ENCODE data around the gene ARHGEF6. TPM values are rescaled to one million over a fixed set of nuclear protein-coding genes. Genes with fewer than 3 reads are reported as not detected.

ARHGEF6 gene
- total RNA-seq, 2 experiments from 2014 or later, result 56.1 to 58.5 TPM

- H3K9me3 Mint-ChIP-seq, result no peaks in the 10 kb centered on the region
- CTCF ChIA-PET, result interaction anchor here (0.6 to 2.1 kb wide), 5 partner anchors 10 to 111 kb away, joined by 3 to 7 read pairs (median 3); no protein-coding TSS in a partner anchor
- no peak for DNase-seq
- no peaks in the 10 kb centered on the region for H3K27me3 Mint-ChIP-seq (ENCODE audit: low read depth)
- H3K4me3 Mint-ChIP-seq, result no peak overlapping the region
- intact Hi-C loops (cut with micrococcal nuclease), result no loop called here
- H3K36me3 Mint-ChIP-seq (ENCODE audit: low read depth), result no peaks in the 10 kb centered on the region
- H3K27ac Mint-ChIP-seq, result peak overlapping the region; percentile 94
- peaks cover 86% of the 10 kb centered on the region for H3K4me1 Mint-ChIP-seq (ENCODE audit: low read depth)
Measured at GRCh38 chrX:136625246-136625645, 155.5 kb downstream of the ARHGEF6 start.

GRCh38 chrX:136623396-136623795 lies 157.3 kb downstream of the ARHGEF6 start:
- H3K27me3 Mint-ChIP-seq (ENCODE audit: low read depth), result no peaks in the 10 kb centered on the region
- H3K36me3 Mint-ChIP-seq (ENCODE audit: low read depth), result no peaks in the 10 kb centered on the region
- intact Hi-C loops (cut with micrococcal nuclease), result no loop called here
- CTCF ChIA-PET, result interaction anchor here (0.9 kb wide), 1 partner anchor 14 kb away, joined by 3 read pairs; no protein-coding TSS in a partner anchor
- H3K4me1 Mint-ChIP-seq (ENCODE audit: low read depth), result peaks cover 87% of the 10 kb centered on the region
- H3K9me3 Mint-ChIP-seq, result no peaks in the 10 kb centered on the region
- H3K27ac Mint-ChIP-seq, result no peak overlapping the region
- no peak overlapping the region for H3K4me3 Mint-ChIP-seq
- no peak for DNase-seq

- no peak overlapping the region for H3K4me3 Mint-ChIP-seq
- no peaks in the 10 kb centered on the region for H3K27me3 Mint-ChIP-seq (ENCODE audit: low read depth)
- CTCF ChIA-PET, result interaction anchor here (0.6 to 1.6 kb wide), 5 partner anchors 12 to 159 kb away, joined by 3 to 8 read pairs (median 4); no protein-coding TSS in a partner anchor
- no peak for DNase-seq
- H3K4me1 Mint-ChIP-seq (ENCODE audit: low read depth), result peaks cover 88% of the 10 kb centered on the region
- H3K27ac Mint-ChIP-seq, result no peak overlapping the region
- intact Hi-C loops (cut with micrococcal nuclease), result no loop called here
- no peaks in the 10 kb centered on the region for H3K36me3 Mint-ChIP-seq (ENCODE audit: low read depth)
- no peaks in the 10 kb centered on the region for H3K9me3 Mint-ChIP-seq
Measured at GRCh38 chrX:136622568-136622967, 158.2 kb downstream of the ARHGEF6 start.

GRCh38 chrX:136620780-136621179 lies 160.0 kb downstream of the ARHGEF6 start:
- H3K4me3 Mint-ChIP-seq, result no peak overlapping the region
- intact Hi-C loops (cut with micrococcal nuclease), result loop anchor here (1.0 kb wide), 3 partner anchors 15 to 27 kb away; no protein-coding TSS in a partner anchor
- peak overlapping the region; percentile 91 for H3K27ac Mint-ChIP-seq
- H3K27me3 Mint-ChIP-seq (ENCODE audit: low read depth), result no peaks in the 10 kb centered on the region
- no peaks in the 10 kb centered on the region for H3K36me3 Mint-ChIP-seq (ENCODE audit: low read depth)
- no peaks in the 10 kb centered on the region for H3K9me3 Mint-ChIP-seq
- DNase-seq, result no peak
- peaks cover 81% of the 10 kb centered on the region for H3K4me1 Mint-ChIP-seq (ENCODE audit: low read depth)
- CTCF ChIA-PET, result no interaction called here

- H3K9me3 Mint-ChIP-seq, result no peaks in the 10 kb centered on the region
- H3K27me3 Mint-ChIP-seq (ENCODE audit: low read depth), result no peaks in the 10 kb centered on the region
- peak; percentile 74 for DNase-seq
- H3K36me3 Mint-ChIP-seq (ENCODE audit: low read depth), result no peaks in the 10 kb centered on the region
- H3K4me3 Mint-ChIP-seq, result no peak overlapping the region
- H3K4me1 Mint-ChIP-seq (ENCODE audit: low read depth), result peaks cover 79% of the 10 kb centered on the region
- CTCF ChIA-PET, result interaction anchor here (0.9 to 1.4 kb wide), 4 partner anchors 9 to 42 kb away, joined by 3 read pairs; no protein-coding TSS in a partner anchor
- intact Hi-C loops (cut with micrococcal nuclease), result loop anchor here (1.0 kb wide), 3 partner anchors 15 to 27 kb away; no protein-coding TSS in a partner anchor
- H3K27ac Mint-ChIP-seq, result peak overlapping the region; percentile 91
Measured at GRCh38 chrX:136619899-136620505, 160.7 kb downstream of the ARHGEF6 start.

GRCh38 chrX:136616987-136617685 lies 163.6 kb downstream of the ARHGEF6 start:
- peak; percentile 54 for DNase-seq
- H3K27ac Mint-ChIP-seq, result peak overlapping the region; percentile 91
- H3K4me1 Mint-ChIP-seq (ENCODE audit: low read depth), result peaks cover 69% of the 10 kb centered on the region
- CTCF ChIA-PET, result interaction anchor here (0.6 to 1.7 kb wide), 6 partner anchors 9 to 54 kb away, joined by 3 to 4 read pairs (median 4); no protein-coding TSS in a partner anchor
- intact Hi-C loops (cut with micrococcal nuclease), result loop anchor here (1.0 to 2.0 kb wide), 4 partner anchors 9 to 32 kb away; no protein-coding TSS in a partner anchor
- H3K36me3 Mint-ChIP-seq (ENCODE audit: low read depth), result no peaks in the 10 kb centered on the region
- no peaks in the 10 kb centered on the region for H3K9me3 Mint-ChIP-seq
- no peaks in the 10 kb centered on the region for H3K27me3 Mint-ChIP-seq (ENCODE audit: low read depth)
- H3K4me3 Mint-ChIP-seq, result peak overlapping the region; percentile 46

Other genes with a start within 250 kb of the ARHGEF6 start
- not detected for gene VGLL1, start 248.7 kb downstream of the ARHGEF6 start, total RNA-seq
- 100 to 1,000 TPM; 121 to 122 TPM for gene CD40LG, start 132.8 kb downstream of the ARHGEF6 start, total RNA-seq
- gene RBMX, start 99.8 kb upstream of the ARHGEF6 start, total RNA-seq, result 100 to 1,000 TPM; 278 to 280 TPM

Measured in activated naive CD4-positive, alpha-beta T cell treated with anti-CD3 and anti-CD28 coated beads for 36 hours (primary cell).